D721Med (cell line): ENCODE measurements around the gene SPIN2A.
"Not testable (repeated sequence)": the region's sequence is repeated elsewhere in the genome, so short reads cannot be mapped to it uniquely, and the experiment has no call there.

ENCODE experiments used
- DNase-seq: peaks from one replicate; pipeline ENCODE4 v3.0.0; 2011; ENCODE audit warnings: low spot score; ENCODE audit not compliant: insufficient read length
- FAIRE-seq: peaks from 2 replicates; lab custom pipeline; 2011; peaks lifted over from hg19 to GRCh38; lab: Jason Lieb, UNC
- TF ChIP-seq, protein P1 (sequence below): IDR thresholded peaks from 2 replicates; pipeline ENCODE4 v1.5.1; 2012; ENCODE audit warnings: mild to moderate bottlenecking, control low read depth; ENCODE audit not compliant: insufficient read depth; ENCODE audit errors: missing control alignments

Gene SPIN2A

DNA sequence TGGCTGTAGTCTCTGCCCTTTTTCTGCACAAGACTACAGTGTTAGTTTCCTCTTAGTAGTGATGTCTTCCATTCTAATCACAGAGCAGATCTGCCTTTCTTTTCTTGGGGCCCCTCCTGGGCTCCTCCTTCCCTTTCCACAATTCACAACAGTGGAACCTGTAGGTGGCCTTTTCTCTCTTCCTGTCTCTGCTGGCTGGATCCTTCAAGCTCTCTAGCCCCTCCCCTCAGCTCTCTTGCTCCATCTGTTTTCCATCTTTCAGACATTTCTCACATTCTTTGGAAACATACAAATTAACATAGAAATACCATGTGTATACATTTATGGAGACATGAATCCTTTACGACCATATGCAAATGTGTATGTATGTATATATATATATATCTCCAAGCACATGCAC, 304 bp upstream of the SPIN2A start:
- DNase-seq (no peak), FAIRE-seq (no peak)
- TF ChIP-seq, protein P1, sequence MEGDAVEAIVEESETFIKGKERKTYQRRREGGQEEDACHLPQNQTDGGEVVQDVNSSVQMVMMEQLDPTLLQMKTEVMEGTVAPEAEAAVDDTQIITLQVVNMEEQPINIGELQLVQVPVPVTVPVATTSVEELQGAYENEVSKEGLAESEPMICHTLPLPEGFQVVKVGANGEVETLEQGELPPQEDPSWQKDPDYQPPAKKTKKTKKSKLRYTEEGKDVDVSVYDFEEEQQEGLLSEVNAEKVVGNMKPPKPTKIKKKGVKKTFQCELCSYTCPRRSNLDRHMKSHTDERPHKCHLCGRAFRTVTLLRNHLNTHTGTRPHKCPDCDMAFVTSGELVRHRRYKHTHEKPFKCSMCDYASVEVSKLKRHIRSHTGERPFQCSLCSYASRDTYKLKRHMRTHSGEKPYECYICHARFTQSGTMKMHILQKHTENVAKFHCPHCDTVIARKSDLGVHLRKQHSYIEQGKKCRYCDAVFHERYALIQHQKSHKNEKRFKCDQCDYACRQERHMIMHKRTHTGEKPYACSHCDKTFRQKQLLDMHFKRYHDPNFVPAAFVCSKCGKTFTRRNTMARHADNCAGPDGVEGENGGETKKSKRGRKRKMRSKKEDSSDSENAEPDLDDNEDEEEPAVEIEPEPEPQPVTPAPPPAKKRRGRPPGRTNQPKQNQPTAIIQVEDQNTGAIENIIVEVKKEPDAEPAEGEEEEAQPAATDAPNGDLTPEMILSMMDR, result no peak

DNA sequence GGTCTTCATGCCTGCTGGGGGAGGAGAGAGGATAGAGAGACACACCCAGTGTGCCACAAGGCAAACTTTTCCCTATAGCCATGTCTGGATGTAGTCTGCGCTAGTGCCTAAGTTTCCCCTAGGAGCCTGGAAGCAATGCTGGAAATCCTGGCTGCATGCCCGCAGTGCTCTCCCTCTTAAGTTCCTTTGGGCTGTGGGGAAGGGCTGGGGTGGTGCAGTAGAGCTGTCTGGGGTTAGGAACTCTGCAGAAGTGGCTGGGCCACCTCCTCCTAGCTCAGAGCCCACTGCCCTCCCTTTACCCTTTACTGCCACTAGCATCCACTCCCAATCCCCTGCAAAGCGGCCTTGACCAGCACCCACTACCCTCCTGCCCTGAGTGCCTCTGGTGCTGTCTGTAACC, 608 bp downstream of the SPIN2A start:
- not testable (repeated sequence) for FAIRE-seq, DNase-seq

DNA sequence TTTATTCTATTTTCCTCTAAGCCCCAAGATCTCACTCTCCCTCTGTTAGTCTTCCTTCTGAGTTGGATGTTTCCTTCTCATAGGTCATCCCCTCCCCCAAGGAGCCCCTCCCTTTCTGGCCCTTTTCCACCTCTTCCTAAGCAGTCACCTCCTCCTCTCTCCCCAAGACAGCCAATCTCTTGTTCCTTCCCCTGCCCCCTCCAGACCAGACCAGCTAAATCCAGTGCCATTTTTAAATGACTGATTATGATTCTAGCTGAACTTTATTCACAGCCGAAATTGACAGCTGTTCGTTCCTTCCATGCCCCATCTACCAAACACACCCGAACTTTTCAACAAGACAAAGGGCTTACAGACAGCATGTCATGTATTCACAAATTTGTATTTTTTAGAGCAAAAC, 1.9 kb downstream of the SPIN2A start:
- FAIRE-seq (no peak), DNase-seq (no peak)
- TF ChIP-seq, protein P1, result no peak

DNA sequence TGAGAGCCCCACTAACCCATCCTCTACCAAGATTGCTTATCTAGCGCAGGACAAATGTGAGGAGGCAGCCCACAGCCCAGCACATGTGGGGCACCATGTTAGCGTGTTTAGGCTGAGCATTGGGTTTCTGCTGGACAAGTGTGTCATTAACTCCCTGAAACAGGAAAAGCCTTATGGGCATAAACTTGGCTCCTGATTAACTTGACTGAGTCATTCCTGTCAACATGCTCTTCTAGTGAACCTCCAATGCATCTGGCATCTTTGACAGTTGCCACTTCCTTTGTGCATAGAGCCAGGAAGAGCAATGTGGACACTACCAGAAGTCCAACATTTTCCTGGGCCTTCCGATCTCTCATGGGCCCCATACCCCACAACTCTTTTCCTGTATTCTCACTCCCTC, 2.5 kb downstream of the SPIN2A start:
- no peak for DNase-seq
- TF ChIP-seq, protein P1, result no peak
- FAIRE-seq, result no peak

DNA sequence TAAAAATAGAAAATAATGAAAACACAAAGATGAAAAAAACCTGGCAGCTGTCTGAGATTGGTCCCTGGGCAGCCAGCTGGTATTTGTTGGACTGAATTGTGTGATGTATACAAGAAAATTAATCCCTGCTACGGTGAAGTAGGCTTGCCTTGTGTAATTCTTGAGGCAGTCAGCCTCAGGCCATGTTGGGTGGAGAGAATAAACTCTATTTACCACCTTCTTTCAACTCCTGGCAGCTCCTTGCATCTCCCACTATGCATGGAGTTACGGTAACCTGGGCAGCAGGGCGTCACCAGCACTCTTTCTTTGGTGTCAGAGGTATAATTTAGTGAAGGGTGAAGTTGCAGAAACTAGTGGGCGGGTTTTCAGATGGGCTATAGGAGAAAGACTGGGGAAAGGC, 3.5 kb downstream of the SPIN2A start:
- TF ChIP-seq, protein P1, result no peak
- FAIRE-seq (no peak), DNase-seq (no peak)

DNA sequence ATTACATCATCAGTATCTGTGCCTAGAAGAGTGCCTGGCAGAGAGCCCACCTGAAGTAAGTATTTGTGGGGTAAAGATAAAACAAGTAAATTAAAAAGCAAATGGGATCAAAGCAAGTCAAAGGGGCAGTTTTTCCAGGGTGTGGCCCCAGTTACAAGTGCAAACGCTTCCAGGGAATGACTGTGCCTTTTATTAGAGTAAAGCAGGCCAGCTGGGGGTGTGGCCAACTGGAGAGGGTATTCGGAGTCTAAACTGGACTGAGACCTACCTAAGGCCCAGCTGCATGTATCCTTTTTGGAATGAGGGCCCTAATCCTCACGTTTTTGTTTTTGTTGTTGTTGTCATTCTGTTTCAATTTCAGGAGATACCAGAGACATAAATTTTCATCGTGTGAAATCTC, 3.9 kb downstream of the SPIN2A start:
- not testable (repeated sequence) for FAIRE-seq, DNase-seq

DNA sequence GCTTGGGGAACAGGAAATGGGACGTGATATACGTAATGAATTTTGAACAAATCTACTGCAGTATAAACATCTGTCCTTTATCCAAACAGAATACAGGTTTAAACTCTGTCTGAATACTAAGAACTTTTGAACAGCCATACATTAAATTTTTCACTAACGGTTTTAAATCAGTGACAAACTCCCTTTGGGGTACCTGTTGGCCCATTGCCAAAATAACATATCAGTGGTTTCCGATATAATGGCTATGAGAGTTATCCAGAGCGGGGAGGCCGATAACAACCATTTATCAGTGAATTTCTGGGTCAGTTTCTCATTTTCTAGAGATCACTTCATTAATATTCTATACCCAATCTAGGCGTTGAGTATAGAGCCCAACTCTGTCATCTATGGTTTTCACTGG, 5.2 kb downstream of the SPIN2A start:
- no peak for FAIRE-seq
- TF ChIP-seq, protein P1, result no peak
- DNase-seq, result no peak

DNA sequence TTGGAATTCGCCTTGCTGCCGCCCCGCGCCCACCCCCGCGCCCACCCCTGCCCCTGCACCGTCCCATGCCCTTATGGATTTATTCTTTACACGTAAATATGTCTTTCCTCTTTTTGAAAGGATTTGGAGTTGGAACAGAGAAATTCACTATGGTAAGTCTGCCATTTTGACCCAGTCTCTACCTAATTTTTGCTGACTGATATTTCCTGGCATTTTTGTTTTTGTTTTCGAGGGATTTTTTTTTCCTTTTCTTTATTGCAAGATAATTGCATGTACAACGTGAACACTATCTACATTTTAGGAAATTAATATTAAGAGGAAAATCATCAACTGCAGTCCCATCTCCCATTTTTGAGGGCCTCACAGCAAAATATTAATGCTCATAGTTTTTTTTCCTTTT, 15.4 kb downstream of the SPIN2A start:
- TF ChIP-seq, protein P1, result no peak
- DNase-seq (no peak), FAIRE-seq (no peak)
